K562 (cell line): ENCODE data around the gene KIF5A.

Experiments
- CAMTA2 ChIP-seq: fragments of 250-450 bp; sonication (Bioruptor Pico); conservative IDR thresholded peaks from 2 replicates; pipeline ENCODE4 v1.5.1; 2022
- CC2D1A ChIP-seq: fragments of 450-650 bp; IDR thresholded peaks from 2 replicates; pipeline ENCODE4 v1.6.1; 2017; ENCODE audit warnings: mild to moderate bottlenecking
- CTCF ChIP-seq, 3 experiments: IDR thresholded peaks in 2 of 3; conservative IDR thresholded peaks in 1 of 3; 2 replicates each; pipeline ENCODE4 v1.5.1; 2011 to 2012; ENCODE audit warnings: low read length in 3 of 3, mild to moderate bottlenecking in 3 of 3, control low read depth in 2 of 3, improper control_type of control experiment in 1 of 3, inconsistent platforms in 1 of 3, low read depth in 1 of 3, mixed read lengths in 1 of 3, moderate library complexity in 1 of 3; ENCODE audit not compliant: insufficient read depth in 2 of 3
- JUNB ChIP-seq: fragments of 450-650 bp; formaldehyde crosslinking; conservative IDR thresholded peaks from 2 replicates; pipeline ENCODE4 v1.4.0; 2020; ENCODE audit warnings: mild to moderate bottlenecking
- NR3C1 ChIP-seq: sonication (generic); formaldehyde crosslinking; IDR thresholded peaks from 2 replicates; pipeline ENCODE4 v1.8.1; 2022; ENCODE audit warnings: missing genetic modification reagents
- POLR2A ChIP-seq: fragments of 450-650 bp; conservative IDR thresholded peaks from 2 replicates; pipeline ENCODE4 v1.6.1; 2016
- POLR2AphosphoS5 ChIP-seq: IDR thresholded peaks from 2 replicates; pipeline ENCODE4 v1.6.1; 2011; ENCODE audit warnings: mild to moderate bottlenecking, low read depth, low read length, moderate library complexity; ENCODE audit not compliant: control insufficient read depth, insufficient read depth
- RNF2 ChIP-seq: sonication (generic); IDR thresholded peaks from 2 replicates; pipeline ENCODE4 v1.6.1; 2016
- TBL1XR1 ChIP-seq, 2 experiments: IDR thresholded peaks; 2 replicates each; pipeline ENCODE4 v1.6.1; 2012; ENCODE audit warnings: improper control_type of control experiment in 2 of 2, low read length in 2 of 2, mild to moderate bottlenecking in 1 of 2
- XRCC5 ChIP-seq: fragments of 200-400 bp; formaldehyde crosslinking; IDR thresholded peaks from 2 replicates; pipeline ENCODE4 v1.6.1; 2017; ENCODE audit warnings: low read depth, mild to moderate bottlenecking, low read length

- TF ChIP-seq POLR2A = peak; percentile 12; the same call in 1 of the 2 replicates
- TF ChIP-seq CTCF (IDR thresholded peaks at IDR 0.05 in 2 of 3, conservative IDR thresholded peaks at IDR 0.05 in 1 of 3; ENCODE audit: insufficient read depth in 2 of 3, low read depth in 1 of 3, low read length in 3 of 3) = no peak
- no peak for TF ChIP-seq CAMTA2 (CRISPR knock-in tag)
- no peak for TF ChIP-seq TBL1XR1 (IDR thresholded peaks at IDR 0.05; ENCODE audit: low read length in 2 of 2)
- TF ChIP-seq NR3C1 (CRISPR knock-in tag) = no peak
- TF ChIP-seq POLR2AphosphoS5 = no peak
- TF ChIP-seq CC2D1A = no peak
- TF ChIP-seq JUNB (CRISPR knock-in tag) = no peak
- TF ChIP-seq XRCC5 = no peak
- no peak for TF ChIP-seq RNF2
These were observed 36.6 kb upstream of the KIF5A start for GRCh38 chr12:57513266-57513665.
